A549 treated with CpdA at 1 μM for 4 hours (cell line): Measurements from ENCODE around the gene MRPS11. TPM values are rescaled to one million over a fixed set of nuclear protein-coding genes. Genes with fewer than 3 reads are reported as not detected.

Experiments used
- total RNA-seq: library from RNA; stranded (reverse); fragments of 200-300 nt; extraction: Qiagen RNA extraction; gene quantifications from 5 replicates; pipeline ENCODE4 v1.2.3, GENCODE V29; 2022; ENCODE audit warnings: low read depth

MRPS11 gene
- total RNA-seq: 106 to 126 TPM (median 122 TPM) in 5 replicates

DNA sequence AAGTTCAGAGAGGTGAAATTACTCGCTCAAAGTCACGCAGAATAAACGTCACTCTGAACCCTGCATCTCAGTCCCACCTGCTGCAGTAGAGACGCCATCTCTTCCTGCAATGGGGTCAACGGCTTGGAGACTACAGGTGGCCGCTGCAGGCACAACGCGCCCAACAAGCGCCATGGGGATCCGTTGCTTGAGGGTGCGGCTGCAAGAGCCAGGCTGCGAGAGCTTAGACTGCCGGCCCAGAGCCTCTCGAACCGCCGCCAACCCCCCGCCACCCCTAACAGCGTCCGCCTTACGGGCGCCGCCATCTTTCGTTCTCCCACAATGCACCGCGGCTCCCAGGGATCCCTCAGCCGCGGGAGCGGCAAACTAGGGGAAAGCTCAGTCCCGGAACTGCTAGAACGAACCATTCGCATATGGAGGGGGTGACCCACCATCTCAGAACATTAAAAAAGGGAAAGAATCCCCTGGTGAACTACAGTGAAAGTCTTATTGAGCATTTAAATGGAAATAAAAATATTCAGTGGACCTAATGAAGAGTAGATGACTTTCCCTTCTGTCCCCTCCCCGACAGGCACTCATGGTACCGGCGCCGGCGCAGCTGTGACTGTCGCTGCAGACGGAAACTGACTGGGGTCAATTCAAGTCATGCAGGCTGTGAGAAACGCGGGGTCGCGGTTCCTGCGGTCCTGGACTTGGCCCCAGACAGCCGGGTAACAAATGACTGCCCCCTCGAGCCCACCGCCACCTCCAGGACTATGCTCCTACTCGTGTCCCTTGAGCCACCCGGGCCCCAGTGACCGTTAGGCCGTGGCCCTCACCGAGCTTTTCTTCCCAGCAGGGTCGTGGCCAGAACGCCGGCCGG lies at the start of gene MRPS11, which contains the start of gene MRPL46:
Gene MRPS11, plus strand, starts transcription at position 636 of the 862 bp plus-strand sequence. Its CDS starts 10 bp downstream, at position 646.
Gene MRPL46, minus strand, starts transcription at position 316 of the 862 bp plus-strand sequence. Its CDS starts 11 bp downstream, at position 305.

Other genes starting within 250 kb of the MRPS11 start
- gene NTRK3, start 211.0 kb upstream of the MRPS11 start, total RNA-seq: 16.1 to 24.1 TPM (median 22.2 TPM) in 5 replicates
- gene MRPL46, start 320 bp upstream of the MRPS11 start, total RNA-seq: 55.7 to 68.9 TPM (median 62.7 TPM) in 5 replicates
- gene DET1, start 79.0 kb downstream of the MRPS11 start, total RNA-seq: 5.8 to 6.5 TPM (median 6.4 TPM) in 5 replicates
- gene AEN, start 153.6 kb downstream of the MRPS11 start, total RNA-seq: 79.7 to 101 TPM (median 84.2 TPM) in 5 replicates
- 41.7 to 47.3 TPM (median 46.1 TPM) in 5 replicates for gene ISG20, start 171.3 kb downstream of the MRPS11 start, total RNA-seq